BE2C (cell line): ENCODE results near the gene NVL.

Experiments
- DNase-seq: peaks from one replicate; pipeline ENCODE4 v3.0.0-alpha.2; 2020
- H3K27me3 ChIP-seq: fragments of 250-450 bp; sonication (Bioruptor Pico); 2 replicates; pipeline ENCODE4 v1.5.1; 2020; ENCODE audit warnings: mild to moderate bottlenecking
- H3K36me3 ChIP-seq: fragments of 250-450 bp; sonication (Bioruptor Pico); 2 replicates; pipeline ENCODE4 v1.5.1; 2020; ENCODE audit warnings: mild to moderate bottlenecking
- H3K4me1 ChIP-seq: fragments of 250-450 bp; sonication (Bioruptor Pico); 2 replicates; pipeline ENCODE4 v1.5.1; 2020
- H3K4me3 ChIP-seq: 2 replicates; pipeline ENCODE4 v1.5.1; 2011; ENCODE audit warnings: low read depth, low read length
- H3K9me3 ChIP-seq: fragments of 250-450 bp; sonication (Bioruptor Pico); 2 replicates; pipeline ENCODE4 v1.5.1; 2020
- CTCF ChIP-seq: IDR thresholded peaks from 2 replicates; pipeline ENCODE4 v1.5.1; 2012; ENCODE audit warnings: mild to moderate bottlenecking, low read depth, low read length

The NVL gene

GRCh38 chr1:224189561-224189960 lies 140.4 kb downstream of the NVL start:
- H3K4me1 ChIP-seq = no peaks in the 10 kb centered on the region; the same call in 1 of the 2 replicates
- H3K4me3 ChIP-seq = no peak overlapping the region
- peaks cover 44% of the 10 kb centered on the region for H3K36me3 ChIP-seq
- no peaks in the 10 kb centered on the region for H3K27me3 ChIP-seq
- no peak for TF ChIP-seq CTCF
- H3K9me3 ChIP-seq = no peaks in the 10 kb centered on the region
- no peak for DNase-seq

- H3K4me1 ChIP-seq = no peaks in the 10 kb centered on the region; the same call in 1 of the 2 replicates
- H3K36me3 ChIP-seq = peaks cover 36% of the 10 kb centered on the region
- no peaks in the 10 kb centered on the region for H3K9me3 ChIP-seq
- H3K4me3 ChIP-seq = no peak overlapping the region
- TF ChIP-seq CTCF = no peak
- H3K27me3 ChIP-seq = no peaks in the 10 kb centered on the region
- DNase-seq = no peak
Measured at GRCh38 chr1:224188286-224188685, 141.7 kb downstream of the NVL start.

- TF ChIP-seq CTCF = no peak
- Histone ChIP-seq H3K27me3 (no peaks in the 10 kb centered on the region), H3K4me3 (peak overlapping the region; percentile 95), H3K36me3 (peaks cover 13% of the 10 kb centered on the region), H3K4me1 (peaks cover 2% of the 10 kb centered on the region; the same call in 1 of the 2 replicates), H3K9me3 (no peaks in the 10 kb centered on the region)
- no peak for DNase-seq
Measured at GRCh38 chr1:224185208-224185607, 144.8 kb downstream of the NVL start.

GRCh38 chr1:224183591-224184312 lies 146.2 kb downstream of the NVL start:
- H3K27me3 ChIP-seq = no peaks in the 10 kb centered on the region
- peak overlapping the region; percentile 95 for H3K4me3 ChIP-seq
- no peak for TF ChIP-seq CTCF
- DNase-seq = peak; percentile 69
- no peaks in the 10 kb centered on the region for H3K9me3 ChIP-seq
- peaks cover 2% of the 10 kb centered on the region; the same call in 1 of the 2 replicates for H3K4me1 ChIP-seq
- H3K36me3 ChIP-seq = peaks cover 6% of the 10 kb centered on the region; the same call in 1 of the 2 replicates

- H3K4me3 ChIP-seq = peak within 1 kb of the TSS; percentile 95
- TF ChIP-seq CTCF = no peak
- H3K27me3 ChIP-seq = no peaks in the 10 kb centered on the region
- H3K4me1 ChIP-seq = peaks cover 2% of the 10 kb centered on the region; the same call in 1 of the 2 replicates
- peaks cover 6% of the 10 kb centered on the region; the same call in 1 of the 2 replicates for H3K36me3 ChIP-seq
- no peaks in the 10 kb centered on the region for H3K9me3 ChIP-seq
- DNase-seq = peak; percentile 90
Measured at GRCh38 chr1:224182866-224183590, 146.9 kb downstream of the NVL start, which contains the start of gene DEGS1. Gene DEGS1 (plus strand): TSS chr1:224183240. CDS start chr1:224183337, 97 bp downstream.
